Ishikawa (cell line): ENCODE measurements around the gene ADCY10.

Source experiments
- CEBPB ChIP-seq: IDR thresholded peaks from 2 replicates; pipeline ENCODE4 v1.6.1; 2012
- CREB1 ChIP-seq: IDR thresholded peaks from 2 replicates; pipeline ENCODE4 v1.6.1; 2012; ENCODE audit warnings: low read depth
- EGR1 ChIP-seq: IDR thresholded peaks from 2 replicates; pipeline ENCODE4 v1.6.1; 2012
- EP300 ChIP-seq: IDR thresholded peaks from 2 replicates; pipeline ENCODE4 v1.6.1; 2012; ENCODE audit warnings: borderline replicate concordance
- FOXM1 ChIP-seq: IDR thresholded peaks from 2 replicates; pipeline ENCODE4 v1.6.1; 2012; ENCODE audit warnings: low read depth, borderline replicate concordance
- NFIC ChIP-seq: IDR thresholded peaks from 2 replicates; pipeline ENCODE4 v1.6.1; 2012
- RAD21 ChIP-seq: IDR thresholded peaks from 2 replicates; pipeline ENCODE4 v1.6.1; 2012; ENCODE audit warnings: low read depth
- TAF1 ChIP-seq: IDR thresholded peaks from 2 replicates; pipeline ENCODE4 v1.6.1; 2012; ENCODE audit warnings: low read depth, mild to moderate bottlenecking
- TCF12 ChIP-seq: IDR thresholded peaks from 2 replicates; pipeline ENCODE4 v1.6.1; 2012; ENCODE audit warnings: low read depth
- TEAD4 ChIP-seq: IDR thresholded peaks from 2 replicates; pipeline ENCODE4 v1.6.1; 2012
- YY1 ChIP-seq: IDR thresholded peaks from 2 replicates; pipeline ENCODE4 v1.6.1; 2012; ENCODE audit warnings: low read depth
- ZBTB7A ChIP-seq: IDR thresholded peaks from 2 replicates; pipeline ENCODE4 v1.6.1; 2012; ENCODE audit warnings: low read depth
- TF ChIP-seq, protein P1 (sequence below): IDR thresholded peaks from 2 replicates; pipeline ENCODE4 v1.6.1; 2012; ENCODE audit warnings: low read depth, mild to moderate bottlenecking
- TF ChIP-seq, protein P2 (sequence below): IDR thresholded peaks from 2 replicates; pipeline ENCODE4 v1.6.1; 2012
- TF ChIP-seq, protein P3 (sequence below): IDR thresholded peaks from 2 replicates; pipeline ENCODE4 v1.6.1; 2012

Gene ADCY10

DNA sequence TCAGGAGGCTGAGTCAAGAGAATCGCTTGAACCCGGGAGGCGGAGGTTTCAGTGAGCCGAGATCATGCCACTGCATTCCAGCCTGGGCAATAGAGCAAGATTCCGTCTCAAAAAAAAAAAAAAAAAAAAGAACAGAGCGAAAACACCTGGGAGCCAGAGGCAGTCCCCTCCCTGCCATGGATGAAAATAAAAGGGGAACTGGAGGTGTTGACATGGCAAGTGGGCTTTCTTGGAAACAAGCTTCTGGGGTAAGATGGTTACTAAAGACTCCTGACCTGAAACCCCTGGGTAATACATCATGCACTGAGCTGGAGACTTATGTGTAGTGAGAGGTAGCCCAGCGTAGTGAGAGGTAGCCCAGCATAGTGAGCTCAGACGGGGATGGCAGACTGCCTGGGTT lies 31.6 kb downstream of the ADCY10 start:
- TF ChIP-seq, protein P1, sequence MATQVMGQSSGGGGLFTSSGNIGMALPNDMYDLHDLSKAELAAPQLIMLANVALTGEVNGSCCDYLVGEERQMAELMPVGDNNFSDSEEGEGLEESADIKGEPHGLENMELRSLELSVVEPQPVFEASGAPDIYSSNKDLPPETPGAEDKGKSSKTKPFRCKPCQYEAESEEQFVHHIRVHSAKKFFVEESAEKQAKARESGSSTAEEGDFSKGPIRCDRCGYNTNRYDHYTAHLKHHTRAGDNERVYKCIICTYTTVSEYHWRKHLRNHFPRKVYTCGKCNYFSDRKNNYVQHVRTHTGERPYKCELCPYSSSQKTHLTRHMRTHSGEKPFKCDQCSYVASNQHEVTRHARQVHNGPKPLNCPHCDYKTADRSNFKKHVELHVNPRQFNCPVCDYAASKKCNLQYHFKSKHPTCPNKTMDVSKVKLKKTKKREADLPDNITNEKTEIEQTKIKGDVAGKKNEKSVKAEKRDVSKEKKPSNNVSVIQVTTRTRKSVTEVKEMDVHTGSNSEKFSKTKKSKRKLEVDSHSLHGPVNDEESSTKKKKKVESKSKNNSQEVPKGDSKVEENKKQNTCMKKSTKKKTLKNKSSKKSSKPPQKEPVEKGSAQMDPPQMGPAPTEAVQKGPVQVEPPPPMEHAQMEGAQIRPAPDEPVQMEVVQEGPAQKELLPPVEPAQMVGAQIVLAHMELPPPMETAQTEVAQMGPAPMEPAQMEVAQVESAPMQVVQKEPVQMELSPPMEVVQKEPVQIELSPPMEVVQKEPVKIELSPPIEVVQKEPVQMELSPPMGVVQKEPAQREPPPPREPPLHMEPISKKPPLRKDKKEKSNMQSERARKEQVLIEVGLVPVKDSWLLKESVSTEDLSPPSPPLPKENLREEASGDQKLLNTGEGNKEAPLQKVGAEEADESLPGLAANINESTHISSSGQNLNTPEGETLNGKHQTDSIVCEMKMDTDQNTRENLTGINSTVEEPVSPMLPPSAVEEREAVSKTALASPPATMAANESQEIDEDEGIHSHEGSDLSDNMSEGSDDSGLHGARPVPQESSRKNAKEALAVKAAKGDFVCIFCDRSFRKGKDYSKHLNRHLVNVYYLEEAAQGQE = no peak
- TF ChIP-seq CREB1 = no peak
- TF ChIP-seq YY1 = no peak
- TF ChIP-seq ZBTB7A = no peak
- no peak for TF ChIP-seq TEAD4
- TF ChIP-seq TCF12 = no peak

DNA sequence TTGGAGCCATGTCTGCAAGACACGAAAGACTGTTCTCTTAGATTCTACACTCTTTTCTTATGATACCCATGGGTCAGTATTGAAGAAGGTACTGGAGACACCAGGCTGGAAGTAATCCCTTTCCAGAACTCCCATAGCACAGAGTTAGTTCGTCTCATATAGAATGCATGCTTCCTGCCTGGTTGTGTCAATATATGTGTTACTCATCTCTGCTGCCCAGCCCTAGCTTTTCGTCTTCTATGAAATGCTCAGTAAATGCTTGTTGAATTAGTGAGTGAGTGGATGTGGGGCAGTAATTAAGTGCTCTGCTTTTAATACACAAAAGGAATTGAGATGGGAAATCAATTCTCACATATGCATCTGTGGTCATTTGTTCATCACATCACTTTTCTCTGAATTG lies 32.1 kb downstream of the ADCY10 start:
- TF ChIP-seq TAF1 (no peak), EGR1 (no peak), NFIC (no peak), EP300 (no peak), YY1 (no peak), CEBPB (no peak), TEAD4 (no peak), CREB1 (no peak), FOXM1 (no peak), TCF12 (no peak), ZBTB7A (no peak), RAD21 (no peak)
- TF ChIP-seq, protein P1 = no peak
- TF ChIP-seq, protein P2, sequence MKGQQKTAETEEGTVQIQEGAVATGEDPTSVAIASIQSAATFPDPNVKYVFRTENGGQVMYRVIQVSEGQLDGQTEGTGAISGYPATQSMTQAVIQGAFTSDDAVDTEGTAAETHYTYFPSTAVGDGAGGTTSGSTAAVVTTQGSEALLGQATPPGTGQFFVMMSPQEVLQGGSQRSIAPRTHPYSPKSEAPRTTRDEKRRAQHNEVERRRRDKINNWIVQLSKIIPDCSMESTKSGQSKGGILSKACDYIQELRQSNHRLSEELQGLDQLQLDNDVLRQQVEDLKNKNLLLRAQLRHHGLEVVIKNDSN = no peak
- TF ChIP-seq, protein P3, sequence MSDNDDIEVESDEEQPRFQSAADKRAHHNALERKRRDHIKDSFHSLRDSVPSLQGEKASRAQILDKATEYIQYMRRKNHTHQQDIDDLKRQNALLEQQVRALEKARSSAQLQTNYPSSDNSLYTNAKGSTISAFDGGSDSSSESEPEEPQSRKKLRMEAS = no peak

DNA sequence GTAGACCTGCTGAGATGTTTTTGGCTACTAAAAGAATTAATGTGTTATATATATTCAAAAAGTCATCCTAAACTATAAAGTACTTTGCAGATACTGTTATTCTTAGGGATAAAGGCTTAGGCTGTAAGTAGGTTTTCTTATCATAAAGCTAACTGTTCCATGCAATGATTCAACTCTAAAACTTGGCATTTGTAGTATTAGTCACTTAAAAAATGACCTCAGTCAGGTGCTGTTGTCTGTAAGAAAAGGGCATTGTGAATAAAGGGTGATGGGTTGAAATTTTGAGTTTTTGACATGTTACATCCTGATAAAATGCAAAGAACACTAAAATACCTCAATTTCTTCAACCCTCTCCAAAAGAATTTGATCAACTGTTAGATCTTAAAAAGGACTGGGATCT lies 32.9 kb downstream of the ADCY10 start:
- TF ChIP-seq YY1 (no peak), TAF1 (no peak), RAD21 (no peak), FOXM1 (no peak), CEBPB (no peak), NFIC (no peak), EGR1 (no peak), TCF12 (no peak), CREB1 (no peak), ZBTB7A (no peak), TEAD4 (no peak)
- TF ChIP-seq, protein P1 = no peak
- TF ChIP-seq, protein P3 = no peak

DNA sequence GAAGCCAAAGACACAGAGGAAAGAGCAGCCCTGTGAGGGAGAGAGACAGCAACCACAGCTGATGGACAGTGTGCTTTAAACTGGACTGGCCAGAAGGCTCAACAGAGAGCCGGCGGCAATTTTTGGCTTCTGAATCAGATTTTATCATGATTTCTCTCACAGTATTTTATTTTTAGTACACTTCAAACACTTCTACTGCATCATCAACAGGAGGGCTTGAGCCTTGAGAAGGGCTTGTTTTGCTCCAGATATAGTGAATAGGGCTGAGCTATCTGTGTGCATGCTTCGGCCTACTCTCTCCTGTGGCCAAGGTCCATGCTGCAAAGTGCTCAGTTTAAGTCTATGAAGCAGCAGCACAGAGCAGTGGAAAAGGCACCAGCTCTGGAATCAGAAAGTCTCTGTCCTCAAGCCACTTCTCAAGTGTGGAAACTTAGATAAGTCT lies 33.3 kb downstream of the ADCY10 start:
- TF ChIP-seq NFIC (no peak), CREB1 (no peak), TAF1 (no peak), RAD21 (no peak), TEAD4 (no peak), YY1 (no peak), EP300 (no peak), ZBTB7A (no peak), CEBPB (no peak), FOXM1 (no peak), EGR1 (no peak)
- TF ChIP-seq, protein P2 = no peak
- TF ChIP-seq, protein P3 = no peak
- TF ChIP-seq, protein P1 = no peak
